IMR-90 (cell line): ENCODE results near the gene PCP4L1. TPM values are rescaled to one million over a fixed set of nuclear protein-coding genes. Genes with fewer than 3 reads are reported as not detected.

ENCODE experiments used
- ATAC-seq: fragments of 200-7000 bp; cut with Tn5 transposase; 2 replicates; pipeline ENCODE4 v1.9.1; 2020; ENCODE audit warnings: low read depth, mild to moderate bottlenecking, moderate library complexity
- BruUV-seq: library from RNA; stranded (reverse); fragments of 400-500 nt; replicated peaks from 2 replicates; lab custom pipeline; 2021; lab: Mats Ljungman, UMichigan
- CTCF ChIA-PET: fragments of 300-600 bp; formaldehyde crosslinking; extraction: SDS; loops from one replicate; lab custom pipeline; 2021; ENCODE audit warnings: antibody characterized with exemption; lab: Yijun Ruan, JAX
- POLR2A ChIA-PET: fragments of 300-600 bp; sonication (Branson Sonifier 250); formaldehyde crosslinking; loops from one replicate; lab custom pipeline; 2022; ENCODE audit warnings: antibody characterized with exemption; ENCODE audit not compliant: unreplicated experiment; lab: Charles Lee
- DNase-seq: peaks from one replicate; pipeline ENCODE4 v3.0.0; 2013
- H2AFZ ChIP-seq: replicated peaks from 2 replicates; pipeline ENCODE3; 2013; ENCODE audit warnings: low read length, mild to moderate bottlenecking; ENCODE audit not compliant: poor library complexity
- H2AK5ac ChIP-seq: 2 replicates; pipeline ENCODE4 v1.6.1; 2013; ENCODE audit warnings: low read depth, low read length, inconsistent platforms
- H2AK9ac ChIP-seq: replicated peaks from 2 replicates; pipeline ENCODE3; 2013; ENCODE audit warnings: mild to moderate bottlenecking, low read depth, low read length, moderate library complexity; ENCODE audit not compliant: poor library complexity
- H2BK120ac ChIP-seq: 2 replicates; pipeline ENCODE4 v1.6.1; 2013; ENCODE audit warnings: low read depth, low read length, inconsistent platforms
- H2BK15ac ChIP-seq: 3 replicates; pipeline ENCODE4 v1.6.1; 2013; ENCODE audit warnings: low read depth, low read length, inconsistent platforms
- H2BK20ac ChIP-seq: 2 replicates; pipeline ENCODE4 v1.6.1; 2013; ENCODE audit warnings: low read depth, mild to moderate bottlenecking, inconsistent platforms, low read length, moderate library complexity
- H2BK5ac ChIP-seq: 2 replicates; pipeline ENCODE4 v1.6.1; 2013; ENCODE audit warnings: mild to moderate bottlenecking, low read depth, low read length, inconsistent platforms; ENCODE audit not compliant: poor library complexity, severe bottlenecking
- H3K14ac ChIP-seq: replicated peaks from 2 replicates; pipeline ENCODE4 v1.6.1; 2013; ENCODE audit warnings: low read depth, low read length, inconsistent platforms
- H3K18ac ChIP-seq: 2 replicates; pipeline ENCODE4 v1.6.1; 2013; ENCODE audit warnings: low read depth, low read length, control low read depth
- H3K23ac ChIP-seq: 2 replicates; pipeline ENCODE4 v1.6.1; 2013; ENCODE audit warnings: low read depth, low read length, inconsistent platforms
- H3K27ac ChIP-seq: 2 replicates; pipeline ENCODE4 v1.5.1; 2013; ENCODE audit warnings: mild to moderate bottlenecking, control low read depth, low read length; ENCODE audit not compliant: insufficient read depth
- H3K27me3 ChIP-seq: 2 replicates; pipeline ENCODE4 v1.6.1; 2013; ENCODE audit warnings: low read length; ENCODE audit not compliant: control insufficient read depth, insufficient read depth
- H3K36me3 ChIP-seq: 2 replicates; pipeline ENCODE4 v1.6.1; 2013; ENCODE audit warnings: low read length, mixed read lengths; ENCODE audit not compliant: control insufficient read depth, insufficient read depth
- H3K4ac ChIP-seq: 2 replicates; pipeline ENCODE4 v1.6.1; 2013; ENCODE audit warnings: low read depth, low read length, inconsistent platforms
- H3K4me1 ChIP-seq: 2 replicates; pipeline ENCODE4 v1.6.1; 2013; ENCODE audit warnings: low read length, mixed read lengths; ENCODE audit not compliant: control insufficient read depth, insufficient read depth
- H3K4me2 ChIP-seq: 2 replicates; pipeline ENCODE4 v1.6.1; 2013; ENCODE audit warnings: low read depth, mild to moderate bottlenecking, control low read depth, low read length, moderate library complexity
- H3K4me3 ChIP-seq: 2 replicates; pipeline ENCODE4 v1.5.1; 2013; ENCODE audit warnings: low read depth, mild to moderate bottlenecking, control low read depth, low read length, moderate library complexity; ENCODE audit not compliant: insufficient read depth
- H3K56ac ChIP-seq: 2 replicates; pipeline ENCODE4 v1.6.1; 2013; ENCODE audit warnings: low read length, inconsistent platforms; ENCODE audit not compliant: insufficient read depth; ENCODE audit errors: extremely low read depth
- H3K79me1 ChIP-seq, 2 experiments: 2 replicates each; pipeline ENCODE4 v1.6.1; 2013; ENCODE audit warnings: low read length in 2 of 2, inconsistent platforms in 1 of 2, low read depth in 1 of 2
- H3K9ac ChIP-seq: 2 replicates; pipeline ENCODE4 v1.6.1; 2013; ENCODE audit warnings: low read depth, low read length, control low read depth
- H3K9me1 ChIP-seq: 2 replicates; pipeline ENCODE4 v1.6.1; 2013; ENCODE audit warnings: low read length, inconsistent platforms; ENCODE audit not compliant: insufficient read depth
- H3K9me3 ChIP-seq: 2 replicates; pipeline ENCODE4 v1.6.1; 2013; ENCODE audit warnings: low read length; ENCODE audit not compliant: control insufficient read depth, insufficient read depth
- H4K20me1 ChIP-seq: 2 replicates; pipeline ENCODE4 v1.6.1; 2013; ENCODE audit warnings: low read length, inconsistent platforms; ENCODE audit not compliant: insufficient read depth
- H4K5ac ChIP-seq: 2 replicates; pipeline ENCODE4 v1.6.1; 2013; ENCODE audit warnings: mild to moderate bottlenecking, low read depth, low read length, control low read depth
- H4K8ac ChIP-seq, 2 experiments: 2 replicates each; pipeline ENCODE4 v1.6.1; 2013; ENCODE audit warnings: low read depth in 2 of 2, low read length in 2 of 2, control low read depth in 1 of 2, inconsistent platforms in 1 of 2
- H4K91ac ChIP-seq: 2 replicates; pipeline ENCODE4 v1.6.1; 2013; ENCODE audit warnings: low read depth, low read length, inconsistent platforms; ENCODE audit not compliant: insufficient read depth
- BHLHE40 ChIP-seq: fragments of 150-350 bp; IDR thresholded peaks from 2 replicates; pipeline ENCODE4 v1.6.1; 2016; ENCODE audit warnings: mild to moderate bottlenecking, low read depth, low read length
- CEBPB ChIP-seq: IDR thresholded peaks from 2 replicates; pipeline ENCODE4 v1.6.1; 2012; ENCODE audit warnings: low read depth, low read length, improper control_type of control experiment
- CHD1 ChIP-seq: IDR thresholded peaks from 2 replicates; pipeline ENCODE4 v1.6.1; 2012; ENCODE audit warnings: low read depth, low read length, improper control_type of control experiment
- CTCF ChIP-seq: conservative IDR thresholded peaks from 2 replicates; pipeline ENCODE4 v1.5.1; 2012; ENCODE audit warnings: mild to moderate bottlenecking, low read depth, low read length, improper control_type of control experiment
- ELK1 ChIP-seq: fragments of 150-350 bp; IDR thresholded peaks from 2 replicates; pipeline ENCODE4 v1.6.1; 2016; ENCODE audit warnings: low read depth, mild to moderate bottlenecking, low read length, moderate library complexity, borderline replicate concordance
- FOS ChIP-seq: fragments of 150-350 bp; IDR thresholded peaks from 2 replicates; pipeline ENCODE4 v1.6.1; 2016; ENCODE audit warnings: low read depth, low read length
- MAFK ChIP-seq: IDR thresholded peaks from 2 replicates; pipeline ENCODE4 v1.6.1; 2012; ENCODE audit warnings: low read depth, low read length, improper control_type of control experiment
- MXI1 ChIP-seq: IDR thresholded peaks from 2 replicates; pipeline ENCODE4 v1.6.1; 2012; ENCODE audit warnings: low read depth, mild to moderate bottlenecking, low read length, moderate library complexity, borderline replicate concordance
- NFE2L2 ChIP-seq: fragments of 150-350 bp; IDR thresholded peaks from 2 replicates; pipeline ENCODE4 v1.6.1; 2016; ENCODE audit warnings: low read depth, mild to moderate bottlenecking, low read length
- POLR2A ChIP-seq: IDR thresholded peaks from 2 replicates; pipeline ENCODE4 v1.6.1; 2012; ENCODE audit warnings: mild to moderate bottlenecking, low read depth, low read length
- RAD21 ChIP-seq: IDR thresholded peaks from 2 replicates; pipeline ENCODE4 v1.6.1; 2012; ENCODE audit warnings: low read length, improper control_type of control experiment
- RCOR1 ChIP-seq: IDR thresholded peaks from 2 replicates; pipeline ENCODE4 v1.6.1; 2012; ENCODE audit warnings: mild to moderate bottlenecking, low read length, improper control_type of control experiment; ENCODE audit not compliant: insufficient replicate concordance
- SMC3 ChIP-seq: fragments of 150-350 bp; IDR thresholded peaks from 2 replicates; pipeline ENCODE4 v1.6.1; 2016; ENCODE audit warnings: low read depth, mild to moderate bottlenecking, antibody characterized with exemption, low read length, moderate library complexity
- USF2 ChIP-seq: fragments of 150-350 bp; IDR thresholded peaks from 2 replicates; pipeline ENCODE4 v1.6.1; 2017; ENCODE audit warnings: mild to moderate bottlenecking, antibody characterized with exemption, low read length, low read depth
- WGBS, 2 experiments: methylation state at CpG; one replicate each; pipeline versions ENCODE4 v1.1.5 to v1.1.7; 2013; ENCODE audit warnings: missing lambda C conversion rate in 2 of 2; ENCODE audit not compliant: insufficient read length in 1 of 2; ENCODE audit errors: extremely low coverage in 2 of 2; 5-methylcytosine and 5-hydroxymethylcytosine counted together
- dilution Hi-C: fragments of 300-500 bp; cut with HindIII; formaldehyde crosslinking; loops from one replicate; pipeline ENCODE4 v1.14.3; 2018; ENCODE audit warnings: low sequenced_read_pairs; ENCODE audit not compliant: unreplicated experiment
- in situ Hi-C: fragments of 300-500 bp; cut with MboI; formaldehyde crosslinking; loops from 3 replicates; pipeline ENCODE4 v1.14.3; 2019; ENCODE audit warnings: low sequenced_read_pairs, inconsistent platforms, mixed read lengths
- intact Hi-C: fragments of 100-400 bp; cut with micrococcal nuclease; formaldehyde crosslinking; loops from 2 replicates; pipeline ENCODE4 v1.10.0; 2022
- polyA plus RNA-seq, 3 experiments: library from polyadenylated mRNA; depleted of rRNA; stranded (reverse); fragments of >200 nt; gene quantifications; 2 replicates each; pipeline ENCODE4 v1.2.3, GENCODE V29; 2012; ENCODE audit warnings: low replicate concordance in 1 of 3
- total RNA-seq: library from RNA; depleted of rRNA; stranded (reverse); fragments of >200 nt; gene quantifications from 2 replicates; pipeline ENCODE4 v1.2.3, GENCODE V29; 2012

PCP4L1 gene
- total and polyA plus RNA-seq, 2 of the 4 experiments (the other 2 are of a cell fraction), result not detected

GRCh38 chr1:161274874-161275273 lies 16.3 kb downstream of the PCP4L1 start:
- no peak for DNase-seq
- no peaks in the 10 kb centered on the region for H3K9me3 ChIP-seq
- H2AFZ ChIP-seq, result no peak overlapping the region
- TF ChIP-seq NFE2L2, result no peak
- TF ChIP-seq BHLHE40, result no peak
- TF ChIP-seq ELK1, result no peak
- TF ChIP-seq POLR2A, result no peak
- TF ChIP-seq FOS, result no peak
- TF ChIP-seq CHD1, result no peak
- no peak for TF ChIP-seq CTCF
- no peak for TF ChIP-seq SMC3
- no peak for TF ChIP-seq USF2
- no peak for TF ChIP-seq RCOR1
- TF ChIP-seq CEBPB, result no peak
- no peak for TF ChIP-seq MAFK
- no peak for TF ChIP-seq MXI1
- TF ChIP-seq RAD21, result no peak
- H3K56ac ChIP-seq, result no peak overlapping the region
- in situ Hi-C loops (no loop called here), dilution Hi-C loops (no loop called here), intact Hi-C loops (loop anchor here (5.0 kb wide), 1 partner anchor 38 kb away; the partner anchor contains the start of gene NR1I3)
- H3K27ac ChIP-seq, result no peak overlapping the region
- H3K9ac ChIP-seq, result no peak overlapping the region
- H4K5ac ChIP-seq, result no peak overlapping the region
- H3K36me3 ChIP-seq, result no peaks in the 10 kb centered on the region
- no peak overlapping the region for H4K8ac ChIP-seq
- no peak overlapping the region for H2AK9ac ChIP-seq
- H4K91ac ChIP-seq, result no peak overlapping the region
- H3K14ac ChIP-seq, result no peak overlapping the region
- POLR2A ChIA-PET, result no interaction called here
- H2BK20ac ChIP-seq, result no peak overlapping the region
- no TSS peak for BruUV-seq
- H2BK5ac ChIP-seq, result no peak overlapping the region
- H3K4me1 ChIP-seq, result 0 out of 2 replicates have a peak, but pooled peaks cover 1% of the 10 kb centered on the region
- ATAC-seq, result no peak
- H2AK5ac ChIP-seq, result no peak overlapping the region
- H3K79me1 ChIP-seq, result no peaks in the 10 kb centered on the region
- H3K4ac ChIP-seq, result no peak overlapping the region
- H3K23ac ChIP-seq, result no peak overlapping the region
- no peak overlapping the region for H3K4me3 ChIP-seq
- no CpG with 5 or more reads among the region's 3 CpGs for WGBS, 2 experiments
- no peaks in the 10 kb centered on the region for H4K20me1 ChIP-seq
- H3K9me1 ChIP-seq, result no peaks in the 10 kb centered on the region
- H3K18ac ChIP-seq, result no peak overlapping the region
- H3K27me3 ChIP-seq, result peaks cover 16% of the 10 kb centered on the region
- H3K4me2 ChIP-seq, result no peak overlapping the region
- H2BK15ac ChIP-seq, result no peak overlapping the region
- no peak overlapping the region for H2BK120ac ChIP-seq
- CTCF ChIA-PET, result interaction anchor here (0.6 kb wide), 1 partner anchor 11 kb away, joined by 3 read pairs; no protein-coding TSS in a partner anchor
